Stimulated activated CD8-positive, alpha-beta memory T cell treated with anti-CD3 and anti-CD28 coated beads, Interleukin-4, amount 100 ng/mL, for 48 hours (primary cell): Measurements from ENCODE around the gene ITGA1.
"Not testable (repeated sequence)": the region's sequence is repeated elsewhere in the genome, so short reads cannot be mapped to it uniquely, and the experiment has no call there.

Experiments used
- DNase-seq: peaks from one replicate; pipeline ENCODE4 v3.0.0-alpha.2; 2020

ITGA1 gene

GRCh38 chr5:52787600-52788504 is at the start of gene ITGA1, which contains the start of gene PELO:
Gene ITGA1 (plus strand): TSS chr5:52787916. CDS start chr5:52788354, 438 bp downstream.
Gene PELO (plus strand): TSS chr5:52787916. CDS start chr5:52800395, 12,479 bp downstream.
- DNase-seq, result peak; percentile 64

DNA sequence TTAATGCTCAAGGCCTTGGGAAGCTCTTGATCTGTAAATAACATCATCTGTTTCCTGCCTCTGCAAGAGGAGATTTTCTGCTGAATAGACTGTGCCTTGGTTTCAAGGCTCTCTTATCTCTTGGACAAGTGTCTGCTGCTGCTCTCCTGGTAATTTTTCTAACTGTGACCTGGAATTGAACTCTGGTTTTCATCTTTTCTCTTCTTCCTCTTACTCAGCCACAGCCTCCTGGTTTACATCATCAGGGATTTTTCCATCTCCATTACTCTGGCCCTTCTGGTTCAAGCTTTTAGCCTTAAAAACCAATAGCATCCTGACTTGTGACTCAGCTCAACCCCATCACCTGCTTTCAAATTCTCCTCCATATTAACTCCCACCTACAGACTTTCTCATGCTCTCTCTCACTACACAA is 49.6 kb upstream of the ITGA1 start:
- DNase-seq, result no peak

DNA sequence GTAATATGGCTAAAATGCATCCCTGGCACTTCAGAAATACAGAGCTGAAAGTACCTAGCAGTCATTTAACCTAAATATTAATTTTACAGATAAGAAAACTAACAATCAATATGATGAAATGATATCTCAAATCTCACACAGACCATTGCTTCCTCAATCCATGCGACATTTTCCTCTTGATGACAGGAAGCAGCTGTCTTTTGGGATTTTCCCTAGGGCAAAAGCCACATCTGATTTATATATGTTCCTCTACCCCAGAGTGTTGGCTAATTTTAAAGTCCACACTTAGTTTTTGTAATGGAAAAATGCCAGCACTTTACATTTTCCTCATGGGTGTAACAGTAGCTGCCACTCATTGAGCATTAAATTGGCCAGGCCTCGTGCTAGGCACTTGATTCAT is 47.7 kb upstream of the ITGA1 start:
- DNase-seq, result no peak

- no peak for DNase-seq
Measured at GRCh38 chr5:52743012-52743411, 44.7 kb upstream of the ITGA1 start.

DNA sequence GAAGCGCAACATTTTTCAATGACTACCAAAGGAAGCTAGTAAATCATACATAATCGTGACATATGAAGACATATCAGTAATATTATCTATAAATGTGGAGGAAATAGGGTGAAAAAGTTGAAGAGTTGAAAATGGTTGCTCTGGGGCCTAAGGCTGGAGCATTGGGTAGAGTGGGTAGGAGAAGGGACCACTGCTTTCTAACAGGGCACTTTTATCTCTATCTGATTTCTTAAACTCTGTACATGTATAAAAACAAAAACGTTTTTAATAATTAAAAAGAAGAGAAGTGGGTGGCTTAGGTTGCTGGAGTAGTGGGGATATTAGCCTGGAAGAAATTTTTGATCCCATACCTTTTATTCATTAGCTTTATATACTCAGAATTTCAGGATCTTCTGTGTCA is 44.2 kb upstream of the ITGA1 start:
- DNase-seq, result no peak

GRCh38 chr5:52743970-52744369 is 43.7 kb upstream of the ITGA1 start:
- peak; percentile 45 for DNase-seq

- DNase-seq, result not testable (repeated sequence)
Measured at GRCh38 chr5:52744867-52745458, 42.8 kb upstream of the ITGA1 start.

DNA sequence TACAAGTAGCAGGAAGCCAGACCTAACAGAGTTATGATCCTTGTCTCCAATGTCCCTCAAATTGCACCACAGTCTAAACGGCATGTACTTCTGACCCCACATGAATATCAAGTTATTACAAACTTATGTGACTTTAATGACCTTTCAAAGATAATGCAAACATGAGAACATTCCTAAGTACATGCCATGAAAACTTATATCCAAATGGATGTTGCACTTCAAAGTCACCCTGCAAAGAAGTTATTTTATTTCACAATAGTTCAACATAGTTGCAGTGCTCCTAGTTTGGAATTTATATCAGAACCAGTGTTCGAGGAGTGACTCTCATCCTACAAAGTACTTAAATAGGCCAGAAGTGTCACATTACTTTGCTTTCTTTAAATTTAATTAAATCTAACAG is 41.2 kb upstream of the ITGA1 start:
- no peak for DNase-seq

DNA sequence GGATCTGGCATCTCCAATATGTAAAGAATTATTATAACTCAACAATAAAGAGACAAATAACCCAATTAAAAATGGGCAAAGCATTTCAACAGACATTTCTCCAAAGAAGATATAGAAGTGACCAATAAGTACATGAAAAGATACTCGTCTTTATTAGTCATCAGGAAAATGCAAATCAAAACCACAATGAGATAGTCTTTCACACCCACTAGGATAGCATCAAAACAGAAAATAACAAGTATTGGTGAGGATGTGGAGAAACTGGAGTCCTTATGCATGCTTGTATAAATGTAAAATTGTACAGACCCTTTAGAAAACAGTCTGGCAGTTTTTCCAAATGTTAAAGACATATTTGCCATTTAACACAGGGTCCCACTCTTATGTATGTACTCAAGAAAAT is 39.1 kb upstream of the ITGA1 start:
- no peak for DNase-seq

DNA sequence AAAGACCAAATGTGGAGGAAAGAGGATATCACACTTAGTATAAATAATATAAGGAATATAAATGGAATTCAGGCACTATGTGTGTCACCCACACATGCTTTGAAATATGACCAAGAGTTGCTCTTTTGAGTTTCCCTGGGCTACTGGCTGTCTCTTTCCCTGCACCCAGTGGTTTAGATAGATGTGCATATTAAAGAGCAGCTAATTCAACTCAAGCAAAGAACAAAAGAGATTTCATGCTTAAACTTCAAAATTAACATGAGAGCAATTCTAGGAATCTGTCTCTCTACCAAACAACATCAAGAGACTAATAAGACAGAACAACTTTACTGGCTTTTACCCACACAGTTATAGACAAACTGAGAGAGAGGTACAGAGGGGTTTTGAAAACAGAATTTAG is 38.0 kb upstream of the ITGA1 start:
- DNase-seq, result no peak

- no peak for DNase-seq
Measured at GRCh38 chr5:52751137-52751536, 36.6 kb upstream of the ITGA1 start.

GRCh38 chr5:52754051-52754450 is 33.7 kb upstream of the ITGA1 start:
- DNase-seq, result no peak

DNA sequence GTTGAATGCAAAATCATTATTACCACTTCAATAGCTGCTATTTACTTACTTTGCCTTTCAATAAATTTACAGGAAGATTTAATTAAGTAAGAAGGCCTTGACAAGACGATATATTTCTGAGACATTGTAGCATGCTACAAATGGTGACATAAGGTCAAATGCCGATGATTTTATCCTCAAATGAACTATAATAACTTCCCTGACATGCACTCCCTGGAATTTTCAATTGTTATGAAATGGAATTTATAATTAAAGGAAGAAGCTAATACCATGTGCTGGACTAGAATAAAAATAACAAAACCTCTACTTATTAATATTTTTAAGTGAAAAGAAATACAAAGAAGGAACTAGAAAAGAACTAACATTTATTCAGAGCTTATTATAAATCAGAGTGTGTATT is 30.2 kb upstream of the ITGA1 start:
- no peak for DNase-seq

DNA sequence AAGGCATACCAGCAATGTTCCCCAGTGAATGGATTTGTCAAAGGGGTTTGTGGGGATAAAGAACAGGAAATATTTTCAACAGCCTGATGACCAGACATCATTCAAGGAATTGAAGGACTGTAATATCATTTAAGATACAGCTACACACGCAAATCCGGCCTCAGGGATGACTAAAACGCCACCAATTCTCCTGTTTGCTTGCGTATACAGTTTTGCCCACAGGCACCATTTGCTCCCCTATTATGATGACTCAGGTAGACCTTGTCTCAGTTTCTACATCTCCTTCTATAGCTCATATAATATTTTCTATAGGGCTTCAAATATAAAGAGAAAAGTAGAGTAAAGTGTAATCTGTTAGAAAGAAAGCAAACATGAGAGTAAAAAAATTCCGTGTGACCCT is 29.7 kb upstream of the ITGA1 start:
- DNase-seq, result no peak

DNA sequence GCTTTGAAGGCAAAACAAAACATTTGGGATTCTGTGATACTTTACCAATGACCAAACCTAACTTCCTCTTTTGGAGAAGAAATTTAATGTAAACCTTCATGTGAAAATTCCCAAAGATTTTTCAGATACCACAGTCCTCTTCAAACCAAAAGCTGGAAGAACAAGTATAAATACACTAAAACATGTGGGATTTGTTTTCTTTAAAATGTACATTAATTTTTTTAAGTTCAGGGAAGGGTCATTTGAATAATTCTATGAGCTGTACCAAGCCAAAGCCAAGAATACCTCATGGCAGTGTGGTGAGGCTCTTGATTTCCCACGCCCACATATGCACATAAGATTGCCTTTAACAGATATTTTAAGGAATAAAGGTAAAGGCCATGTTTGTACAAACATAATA is 28.4 kb upstream of the ITGA1 start:
- no peak for DNase-seq

GRCh38 chr5:52760695-52761366 is 26.9 kb upstream of the ITGA1 start:
- DNase-seq, result peak; percentile 49

DNA sequence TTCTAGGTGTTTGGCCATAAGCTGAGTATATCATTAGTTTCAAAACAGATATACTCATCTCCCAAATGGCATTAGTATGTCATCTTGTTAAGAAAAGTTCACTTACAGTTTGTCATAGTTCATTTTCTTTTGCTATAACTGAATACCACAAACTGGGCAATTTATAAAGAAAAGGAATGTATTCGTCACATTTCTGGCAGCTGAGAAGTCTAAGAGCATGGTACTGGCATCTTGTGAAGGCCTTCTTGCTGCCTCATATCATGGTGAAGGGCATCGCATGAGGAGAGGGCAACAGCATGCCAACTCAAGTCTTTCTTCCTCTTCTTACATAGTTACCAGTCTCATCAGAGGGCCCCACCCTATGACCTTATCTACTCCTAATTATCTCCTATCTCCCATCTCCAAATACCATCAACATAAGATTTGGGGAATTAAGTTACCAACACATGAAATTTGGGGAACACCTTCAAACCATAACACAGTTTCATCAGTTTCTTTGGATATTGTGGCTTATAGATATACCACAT is 20.4 kb upstream of the ITGA1 start:
- DNase-seq, result no peak

- no peak for DNase-seq
Measured at GRCh38 chr5:52767766-52768480, 19.8 kb upstream of the ITGA1 start.

- DNase-seq, result no peak
Measured at GRCh38 chr5:52769061-52769460, 18.7 kb upstream of the ITGA1 start.

DNA sequence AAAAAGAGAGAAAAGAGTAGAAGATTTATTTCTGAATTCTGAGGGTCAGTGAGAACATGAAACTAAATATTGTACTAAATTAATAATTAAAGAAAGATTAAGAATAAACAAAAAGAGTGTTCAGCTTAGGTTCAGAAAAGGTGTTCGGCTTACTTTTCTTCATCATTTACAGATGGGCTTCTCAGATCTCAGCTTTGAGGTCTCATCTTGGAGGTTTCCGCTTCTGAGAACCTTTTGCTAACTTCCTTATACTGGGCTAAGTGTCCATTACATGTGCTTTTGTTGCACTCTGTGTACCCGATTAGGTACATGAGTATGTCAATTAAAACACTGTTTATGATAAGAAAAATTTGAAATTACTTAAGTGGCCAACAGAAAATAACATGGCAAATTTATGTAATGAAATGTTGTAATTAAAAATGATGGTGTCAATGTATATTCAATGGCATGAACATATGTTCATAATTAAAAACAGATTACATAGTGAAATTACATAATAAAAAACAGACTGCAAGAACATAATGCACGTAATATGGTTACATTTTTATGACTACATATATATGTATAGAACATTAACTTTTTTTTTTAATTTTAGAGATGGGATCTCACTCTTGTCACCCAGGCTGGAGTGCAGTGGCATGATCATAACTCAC is 17.3 kb upstream of the ITGA1 start:
- no peak for DNase-seq

DNA sequence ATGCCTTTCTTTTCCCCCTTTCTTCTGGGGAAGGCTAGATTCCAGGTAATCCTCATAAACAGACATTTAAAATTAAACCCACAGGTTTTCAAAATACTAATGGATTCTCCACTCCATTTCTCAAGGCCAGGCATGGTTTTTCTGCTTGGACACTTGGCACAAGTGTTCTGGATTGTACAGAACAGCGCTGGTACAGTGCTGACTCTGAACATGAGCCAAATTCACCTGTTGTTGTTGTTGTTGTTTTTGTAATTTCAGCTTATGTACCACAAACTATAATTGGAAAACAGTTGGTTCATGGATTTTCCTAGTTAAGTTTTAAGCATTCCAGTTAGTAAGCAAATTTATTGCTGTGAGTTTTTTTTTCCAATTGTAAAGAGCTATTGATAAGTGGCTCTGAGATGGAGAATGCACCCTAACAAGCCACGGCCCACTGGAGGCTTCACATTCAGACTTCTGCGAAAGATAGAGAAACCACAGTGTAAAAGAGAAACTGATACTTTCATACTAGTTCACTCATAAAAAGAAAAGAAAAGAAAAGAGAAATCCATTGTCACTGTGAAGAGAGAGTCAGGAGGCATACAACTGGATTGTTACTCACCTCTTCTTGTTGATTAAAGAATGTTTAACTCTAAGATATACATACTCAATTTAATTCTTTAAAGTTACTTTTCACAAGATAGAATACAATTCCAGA is 16.2 kb upstream of the ITGA1 start:
- DNase-seq, result peak; percentile 56

DNA sequence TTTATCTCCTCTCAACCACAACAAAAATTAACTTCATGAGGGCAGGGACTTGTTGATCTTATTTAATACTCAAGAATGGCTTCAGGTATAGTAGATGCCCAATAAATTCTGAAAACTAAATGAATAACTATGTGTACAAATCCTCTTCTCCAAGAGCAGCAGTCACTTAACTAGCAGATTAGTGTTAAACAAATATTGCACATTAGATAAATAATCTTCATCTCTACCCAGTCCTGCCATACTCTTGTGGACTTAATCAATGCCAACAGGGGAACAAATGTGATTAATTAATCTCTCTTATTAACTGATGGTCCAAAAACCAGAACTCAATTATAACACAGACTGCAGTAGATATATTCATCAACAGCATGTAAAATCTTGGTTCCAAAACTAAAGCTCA is 15.0 kb upstream of the ITGA1 start:
- no peak for DNase-seq
